Testis (tissue), 2 donors: Measurements from ENCODE around the gene CISD3.

Experiments used
- POLR2A ChIP-seq: fragments of 450-650 bp; IDR thresholded peaks from one replicate; pipeline ENCODE4 v1.6.1; 2017; ENCODE audit warnings: antibody characterized with exemption, mild to moderate bottlenecking, moderate library complexity
- TF ChIP-seq, protein P1 (sequence below), 3 experiments: fragments of 450-650 bp in 2 of 3; fragments of 200-600 bp in 1 of 3; sonication (generic) in 1 of 3; IDR thresholded peaks; one replicate each; pipeline ENCODE4 v1.5.1; 2016 to 2019; ENCODE audit warnings: antibody characterized with exemption in 3 of 3, mild to moderate bottlenecking in 2 of 3, moderate library complexity in 1 of 3

GRCh38 chr17:38735161-38735997 is 5.2 kb downstream of the CISD3 start:
- TF ChIP-seq, protein P1, sequence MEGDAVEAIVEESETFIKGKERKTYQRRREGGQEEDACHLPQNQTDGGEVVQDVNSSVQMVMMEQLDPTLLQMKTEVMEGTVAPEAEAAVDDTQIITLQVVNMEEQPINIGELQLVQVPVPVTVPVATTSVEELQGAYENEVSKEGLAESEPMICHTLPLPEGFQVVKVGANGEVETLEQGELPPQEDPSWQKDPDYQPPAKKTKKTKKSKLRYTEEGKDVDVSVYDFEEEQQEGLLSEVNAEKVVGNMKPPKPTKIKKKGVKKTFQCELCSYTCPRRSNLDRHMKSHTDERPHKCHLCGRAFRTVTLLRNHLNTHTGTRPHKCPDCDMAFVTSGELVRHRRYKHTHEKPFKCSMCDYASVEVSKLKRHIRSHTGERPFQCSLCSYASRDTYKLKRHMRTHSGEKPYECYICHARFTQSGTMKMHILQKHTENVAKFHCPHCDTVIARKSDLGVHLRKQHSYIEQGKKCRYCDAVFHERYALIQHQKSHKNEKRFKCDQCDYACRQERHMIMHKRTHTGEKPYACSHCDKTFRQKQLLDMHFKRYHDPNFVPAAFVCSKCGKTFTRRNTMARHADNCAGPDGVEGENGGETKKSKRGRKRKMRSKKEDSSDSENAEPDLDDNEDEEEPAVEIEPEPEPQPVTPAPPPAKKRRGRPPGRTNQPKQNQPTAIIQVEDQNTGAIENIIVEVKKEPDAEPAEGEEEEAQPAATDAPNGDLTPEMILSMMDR (IDR thresholded peaks at IDR 0.05): peak; percentile 91 to 99 (median 93)
- TF ChIP-seq POLR2A: no peak
